CD4-positive, alpha-beta T cell treated with Interleukin-10 for 1 hour (primary cell): ENCODE data around the gene ATP2B1.
"Not testable (repeated sequence)": the region's sequence is repeated elsewhere in the genome, so short reads cannot be mapped to it uniquely, and the experiment has no call there.

Source experiments
- DNase-seq: peaks from one replicate; pipeline ENCODE4 v3.0.0-alpha.2; 2020

ATP2B1 gene

DNA sequence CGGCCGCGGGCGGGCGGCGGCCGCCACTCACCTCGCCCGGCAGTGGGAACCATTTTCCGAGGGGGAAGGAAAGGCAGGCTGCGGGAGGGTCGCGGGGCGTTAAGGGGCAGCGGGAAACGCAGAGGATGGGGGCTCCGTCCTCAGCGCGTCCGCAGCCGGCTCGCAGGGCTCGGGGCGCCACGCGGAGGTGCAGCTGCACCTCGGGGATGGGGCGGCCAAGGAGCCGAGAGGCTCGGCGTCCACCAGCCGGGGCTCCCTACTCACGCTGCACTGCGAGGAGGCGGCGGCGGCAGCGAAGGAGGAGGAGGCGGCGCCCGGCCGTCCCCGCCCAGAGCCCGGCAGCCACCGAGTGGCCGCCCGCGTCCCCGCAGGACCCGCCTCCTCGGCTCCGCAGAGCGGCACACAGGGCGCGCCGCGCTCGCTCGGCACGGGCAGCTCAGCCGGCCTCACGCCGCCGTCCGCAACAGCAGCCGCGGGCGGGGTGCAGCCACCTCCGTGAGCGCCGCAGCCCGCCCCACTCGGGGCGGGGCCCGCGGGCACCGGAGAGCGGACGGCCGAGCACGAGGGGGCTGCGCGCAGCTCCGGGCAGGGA is at the start of gene ATP2B1:
TSS of gene ATP2B1 (minus strand) at position 274 of the 592 bp plus-strand sequence. CDS start 52,952 bp downstream, outside the sequence.
- DNase-seq = peak; percentile 87

DNA sequence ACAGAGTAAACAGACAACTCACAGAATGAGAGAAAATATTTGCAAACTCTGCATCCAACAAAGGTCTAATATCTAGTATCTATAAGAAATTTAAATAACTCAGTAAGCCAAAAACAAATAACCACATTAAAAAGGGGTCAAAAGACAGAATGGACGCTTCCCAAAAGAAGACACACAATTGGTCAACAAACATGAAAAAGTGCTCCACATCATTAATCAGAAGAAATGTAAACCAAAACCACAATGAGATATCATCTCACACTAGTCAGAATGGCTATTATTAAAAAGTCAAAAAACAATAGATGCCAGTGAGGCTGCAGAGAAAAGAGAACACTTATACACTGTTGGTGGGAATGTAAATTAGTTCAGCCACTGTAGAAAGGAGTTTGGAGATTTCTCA is 49.3 kb upstream of the ATP2B1 start:
- DNase-seq = not testable (repeated sequence)

DNA sequence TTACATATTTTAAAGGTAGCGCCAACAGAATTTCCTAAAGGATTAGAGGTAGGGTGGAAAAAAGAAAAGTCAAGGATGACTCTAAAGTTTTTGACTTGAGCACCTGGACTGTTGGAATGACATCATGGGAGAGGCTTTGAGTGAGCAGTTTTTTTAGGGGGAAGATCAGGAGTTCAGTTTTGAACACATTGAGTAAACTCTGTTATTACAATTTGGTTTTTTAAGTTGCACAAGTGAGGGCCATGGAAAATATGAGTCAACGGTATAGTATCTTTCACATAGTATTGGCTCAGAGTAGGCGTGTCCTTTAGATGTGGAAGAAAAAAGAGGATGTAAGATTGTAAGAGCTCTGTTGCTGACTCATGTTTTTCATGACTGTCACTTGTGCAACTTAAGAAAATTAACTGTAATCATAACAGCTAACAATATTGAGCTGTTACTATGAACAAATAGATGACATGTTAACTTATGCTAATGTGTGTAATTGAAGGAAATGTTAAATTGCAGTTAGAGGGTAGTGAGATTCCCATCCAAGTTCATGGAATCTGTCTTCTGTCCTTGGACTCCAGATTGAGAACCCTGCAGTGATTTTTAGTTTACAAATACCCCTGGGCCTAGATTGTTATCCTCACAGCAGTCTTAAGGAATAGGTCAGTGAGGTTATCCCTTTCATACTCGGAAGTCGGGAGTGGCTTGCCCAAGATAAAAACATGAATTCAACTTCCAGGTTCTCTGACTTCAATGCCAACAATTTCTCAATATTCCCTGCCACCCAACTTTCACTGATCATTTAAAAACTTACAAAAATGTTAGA is 48.2 kb upstream of the ATP2B1 start:
- peak; percentile 70 for DNase-seq

DNA sequence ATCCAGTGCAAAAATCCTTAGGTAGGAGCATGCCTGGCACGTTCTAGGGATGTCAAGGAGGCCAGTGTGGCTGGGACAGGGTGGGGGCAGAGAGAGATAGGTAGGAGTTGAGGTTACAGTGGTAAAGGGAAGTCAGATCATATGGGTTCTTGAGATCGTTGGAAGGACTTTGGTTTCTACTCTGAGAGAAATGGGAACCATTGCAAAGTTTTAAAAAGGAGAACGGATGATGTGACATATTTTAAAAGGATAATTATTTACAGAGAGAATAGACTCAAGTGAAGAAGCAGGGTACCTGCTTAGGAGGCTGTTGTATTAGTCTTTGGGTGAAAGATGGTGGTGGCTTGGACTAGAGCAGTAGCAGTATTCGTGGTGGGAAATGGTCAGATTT is 47.6 kb upstream of the ATP2B1 start:
- DNase-seq = no peak

- DNase-seq = no peak
These were observed 45.4 kb upstream of the ATP2B1 start for GRCh38 chr12:89753997-89754396.

GRCh38 chr12:89752341-89752740 is 43.7 kb upstream of the ATP2B1 start:
- DNase-seq = no peak

DNA sequence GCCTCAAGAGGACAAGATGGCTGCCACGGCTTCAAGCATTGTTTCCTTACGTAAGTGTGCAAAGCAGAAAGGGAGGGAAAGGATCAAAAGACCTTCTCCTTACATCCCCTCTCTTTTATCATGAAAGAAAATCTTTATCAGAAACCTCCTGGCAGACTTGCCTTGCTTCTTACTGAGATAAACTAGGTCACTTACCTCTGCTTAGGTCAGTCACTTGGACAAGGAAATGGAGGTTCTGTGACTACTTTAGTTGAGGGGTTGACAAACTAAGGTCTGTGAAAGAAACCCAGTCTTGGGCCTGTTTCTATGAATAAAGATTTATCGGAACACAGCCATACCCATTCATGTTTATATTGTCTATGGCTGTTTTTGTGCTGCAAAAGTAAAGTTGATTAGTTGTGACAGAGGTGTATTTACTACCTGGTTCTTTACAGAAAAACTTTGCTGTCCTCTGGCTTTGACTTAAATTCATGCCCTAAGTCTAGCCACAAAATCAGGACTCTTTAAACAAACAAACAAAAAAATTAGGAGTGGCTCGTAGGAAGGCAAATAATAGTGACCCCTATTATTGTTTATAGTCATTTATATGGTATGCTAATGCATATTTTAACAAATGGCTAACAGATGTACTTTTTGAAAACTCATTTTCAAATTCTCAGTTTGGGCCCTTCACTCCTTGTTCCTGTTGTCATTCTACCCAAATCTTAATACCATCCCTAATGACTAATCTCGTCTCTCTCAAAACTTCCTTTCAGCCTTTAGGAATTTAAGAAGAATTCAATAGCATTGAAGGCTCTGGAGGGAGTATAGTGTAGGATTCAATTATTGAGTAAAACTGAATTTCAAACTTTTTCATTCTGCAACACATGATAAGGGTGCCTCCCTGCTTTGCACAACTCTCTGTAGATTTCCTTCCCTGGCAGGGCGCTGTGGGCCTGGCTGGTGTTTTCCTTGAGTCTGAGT is 42.0 kb upstream of the ATP2B1 start:
- no peak for DNase-seq

- DNase-seq = no peak
These were observed 40.2 kb upstream of the ATP2B1 start for GRCh38 chr12:89748791-89749190.

GRCh38 chr12:89745286-89745685 is 36.6 kb upstream of the ATP2B1 start:
- no peak for DNase-seq

DNA sequence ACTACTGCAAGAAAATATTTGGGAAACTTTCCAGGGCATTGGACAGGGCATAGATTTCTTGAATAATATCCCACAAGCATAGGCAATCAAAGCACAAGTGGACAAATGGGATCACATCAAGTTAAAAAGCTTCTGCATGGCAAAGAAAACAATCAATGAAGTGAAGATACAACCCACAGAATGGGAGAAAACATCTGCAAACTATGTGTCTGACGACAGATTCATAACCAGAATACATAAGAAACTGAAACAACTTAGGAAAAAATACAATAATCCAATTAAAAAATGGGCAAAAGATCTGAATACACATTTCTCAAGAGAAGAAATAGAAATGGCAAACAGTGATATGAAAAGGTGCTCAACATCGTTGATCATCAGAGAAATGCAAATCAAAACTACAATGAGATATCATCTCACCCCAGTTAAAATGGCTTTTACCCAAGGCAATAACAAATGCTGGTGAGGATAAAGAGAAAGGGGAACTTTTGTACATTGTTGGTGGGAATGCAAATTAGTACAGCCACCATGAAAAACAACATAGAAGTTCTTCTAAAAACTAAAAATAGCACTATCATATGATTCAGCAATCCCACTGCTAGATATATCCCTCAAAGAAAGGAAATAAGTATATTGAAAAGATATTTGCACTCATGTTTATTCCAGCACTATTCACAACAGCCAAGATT is 33.8 kb upstream of the ATP2B1 start:
- DNase-seq = no peak

DNA sequence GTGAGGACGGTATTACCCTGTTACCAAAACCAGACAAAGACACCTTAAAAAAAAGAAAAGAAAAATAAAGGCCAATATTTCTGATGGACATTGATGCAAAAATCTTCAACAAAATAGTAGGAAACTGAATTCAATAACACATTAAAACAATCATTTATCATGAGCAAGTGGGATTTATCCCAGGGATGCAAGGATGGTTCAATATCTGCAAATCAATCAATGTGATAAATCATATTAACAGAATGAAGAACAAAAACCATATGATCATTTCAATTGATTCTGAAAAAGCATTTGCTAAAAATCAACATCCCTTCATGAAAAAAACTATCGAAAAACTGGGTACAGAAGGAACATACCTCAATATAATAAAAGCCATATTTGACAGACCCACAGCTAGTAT is 32.3 kb upstream of the ATP2B1 start:
- no peak for DNase-seq

DNA sequence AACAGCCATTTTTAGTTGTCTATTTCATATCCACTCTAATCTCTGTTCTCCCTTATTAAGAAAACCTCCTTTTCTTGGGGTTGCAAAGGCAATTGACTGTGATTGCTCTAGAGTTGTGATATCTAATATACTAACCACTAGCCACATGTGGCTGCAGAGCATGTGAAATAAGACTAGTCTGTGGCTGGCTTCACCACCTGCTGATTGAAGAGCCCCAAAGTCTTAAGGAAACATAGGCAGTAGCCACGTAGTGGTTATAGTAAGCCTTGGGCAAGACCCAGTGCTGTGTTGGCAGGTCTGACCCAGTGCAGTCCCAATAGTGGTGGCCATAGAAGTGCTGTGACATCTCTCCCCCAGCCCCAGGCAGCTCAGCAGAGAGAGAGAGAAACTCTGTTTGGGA is 28.4 kb upstream of the ATP2B1 start:
- no peak for DNase-seq

GRCh38 chr12:89733579-89734201 is 25.1 kb upstream of the ATP2B1 start:
- DNase-seq = peak; percentile 30

DNA sequence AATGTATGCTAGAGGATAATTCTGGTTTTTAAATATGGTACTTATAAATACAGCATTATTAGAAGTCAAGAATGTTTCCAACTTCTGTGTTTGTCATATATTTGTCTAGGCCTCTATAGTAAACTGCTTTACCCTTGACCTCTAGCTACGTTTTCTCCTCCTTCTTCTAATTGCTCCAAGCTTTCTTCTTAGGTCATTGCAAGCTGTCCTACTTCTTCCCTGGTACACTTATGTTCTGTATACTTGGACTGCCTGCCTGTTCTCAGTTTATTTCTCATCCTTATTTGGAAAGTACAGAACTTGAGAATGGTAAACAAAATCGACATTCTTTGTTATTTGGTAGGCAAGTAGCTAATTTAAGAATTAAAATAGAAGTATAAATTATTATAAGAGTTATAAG is 23.9 kb upstream of the ATP2B1 start:
- no peak for DNase-seq

DNA sequence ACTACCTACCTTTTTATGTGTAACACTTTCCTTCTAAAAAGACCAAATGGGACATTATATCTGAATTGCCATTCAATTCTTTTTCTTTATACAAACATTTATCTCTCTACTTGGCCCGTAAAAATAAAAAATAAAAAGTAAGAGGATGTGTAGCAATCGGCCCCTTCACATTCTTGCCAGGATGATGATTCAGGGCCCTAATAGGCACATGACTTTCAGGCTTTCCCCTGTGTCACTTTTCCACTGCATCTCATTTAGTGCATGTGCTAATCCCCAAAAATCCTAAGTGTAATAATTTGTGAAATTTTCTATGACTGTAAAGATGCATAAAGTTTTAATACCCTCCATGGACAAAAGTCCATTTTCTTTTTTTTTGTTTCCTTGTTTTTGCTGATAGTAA is 23.0 kb upstream of the ATP2B1 start:
- DNase-seq = no peak

DNA sequence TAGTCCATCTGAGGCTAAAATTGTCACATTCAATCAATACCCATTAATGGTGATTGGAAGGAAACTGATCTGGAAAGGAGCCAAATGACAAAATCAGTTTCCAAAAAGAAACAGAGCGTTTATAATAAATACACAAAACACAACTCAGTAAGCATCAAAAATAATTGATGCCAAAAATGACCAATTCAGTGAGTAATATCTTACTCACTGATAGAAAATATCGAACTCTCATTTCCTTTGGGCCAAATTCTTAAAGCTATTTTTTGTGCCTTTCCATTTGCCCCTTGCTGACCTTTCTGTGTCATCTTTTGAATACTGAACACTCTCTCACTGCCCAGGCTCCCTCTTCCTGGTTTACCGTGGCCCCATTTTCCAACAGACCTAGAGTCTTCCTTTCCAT is 22.5 kb upstream of the ATP2B1 start:
- DNase-seq = no peak

- no peak for DNase-seq
These were observed 21.4 kb upstream of the ATP2B1 start for GRCh38 chr12:89729946-89730459.

- DNase-seq = no peak
These were observed 14.6 kb upstream of the ATP2B1 start for GRCh38 chr12:89723276-89723675.

DNA sequence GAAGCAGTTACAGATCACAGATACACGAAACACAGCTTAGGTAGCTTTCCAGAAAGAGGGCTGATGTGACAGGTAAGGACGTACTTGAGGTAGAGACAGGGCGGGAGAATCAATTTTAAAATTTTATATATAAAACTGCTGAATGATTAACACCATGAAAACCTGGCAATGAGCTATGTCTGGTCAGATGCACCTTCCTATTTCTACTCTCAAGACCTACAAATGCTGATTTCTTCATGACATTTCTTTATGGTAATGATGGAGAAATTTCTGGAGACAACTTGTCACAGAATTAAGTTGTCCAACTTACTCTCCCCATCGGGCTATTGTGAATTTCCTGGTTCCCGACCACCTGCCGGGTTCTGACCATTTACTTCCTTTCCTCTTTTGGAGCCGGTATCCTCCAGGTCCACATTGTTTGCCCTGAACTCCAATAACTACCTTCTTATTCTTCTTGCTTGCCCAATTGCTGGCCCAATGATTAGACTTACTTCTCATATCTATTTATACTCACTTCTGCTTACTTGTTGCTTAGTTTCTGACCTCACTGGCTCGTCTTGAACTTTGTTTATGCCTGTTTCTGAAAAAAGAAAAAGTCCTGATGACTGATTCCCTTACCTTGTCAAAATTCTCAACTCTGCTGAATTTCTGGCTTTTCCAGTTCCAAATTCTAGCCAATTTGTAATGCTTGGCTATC is 12.8 kb upstream of the ATP2B1 start:
- DNase-seq = no peak

GRCh38 chr12:89717759-89718523 is 9.3 kb upstream of the ATP2B1 start:
- no peak for DNase-seq

DNA sequence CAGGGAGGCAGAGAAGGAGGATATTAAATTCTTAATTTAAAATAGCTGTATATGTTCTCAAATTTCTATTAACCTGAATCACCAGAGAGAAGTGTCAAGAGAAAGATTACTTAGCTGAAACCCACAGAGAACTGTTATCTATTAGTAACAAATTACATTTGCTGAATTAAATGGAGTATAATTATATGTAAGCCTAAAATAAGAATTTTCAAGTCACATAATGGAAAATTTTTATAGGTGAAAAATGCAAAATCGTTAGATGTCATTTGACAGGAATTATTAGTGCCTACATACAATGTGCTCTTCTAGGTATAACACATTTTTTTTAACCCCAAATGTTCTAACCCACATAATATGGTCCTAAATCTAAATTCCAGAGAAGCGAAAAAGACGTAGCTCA is 4.1 kb upstream of the ATP2B1 start:
- DNase-seq = no peak
